DMS79 treated with DMSO at 0.1 percent for 48 hours (cell line): ENCODE measurements around the gene TMEM9.

ENCODE experiments used
- DNase-seq: peaks from one replicate; lab custom pipeline; 2025; lab: John Stamatoyannopoulos, UW

Gene TMEM9

GRCh38 chr1:201104141-201104540 lies 50.1 kb downstream of the TMEM9 start:
- no peak for DNase-seq

- no peak for DNase-seq
These were observed 50.6 kb downstream of the TMEM9 start for GRCh38 chr1:201103666-201104065.

DNA sequence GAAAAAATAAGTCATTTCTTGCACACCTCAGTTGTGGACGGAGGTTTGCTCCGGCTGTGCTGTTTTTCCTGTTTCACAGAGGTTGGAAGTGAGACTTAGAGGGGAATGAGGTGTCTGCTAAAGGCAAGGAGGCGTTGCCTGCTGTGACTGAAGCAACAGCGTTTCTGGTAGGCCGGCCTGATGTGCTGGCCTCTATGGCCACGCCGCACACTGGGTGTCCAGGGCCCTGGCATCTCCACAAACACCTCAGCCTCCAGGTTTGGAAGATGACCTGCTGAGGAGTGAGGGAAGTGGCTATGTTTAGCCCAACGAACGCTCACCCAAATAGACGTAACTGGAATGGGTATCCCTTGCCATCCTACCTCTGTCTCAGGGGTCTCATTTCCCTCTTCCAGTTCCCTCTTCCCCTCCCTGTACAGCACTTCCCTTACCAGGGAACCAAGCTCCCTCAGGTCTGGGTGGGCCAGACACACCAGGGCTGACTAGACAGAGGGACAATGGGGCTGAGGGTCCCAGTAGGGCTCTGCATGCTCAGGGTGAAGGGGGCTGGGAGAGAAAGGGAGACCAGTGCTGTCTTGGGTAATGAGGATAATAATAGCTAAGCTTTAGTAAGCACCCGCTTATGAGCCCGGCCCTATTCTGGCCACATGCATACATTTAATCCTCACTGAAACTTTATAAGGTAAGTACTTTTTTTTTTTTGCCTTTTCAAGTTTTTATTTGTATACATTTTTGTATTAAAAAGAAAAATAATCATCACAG lies 53.9 kb downstream of the TMEM9 start:
- no peak for DNase-seq

- no peak for DNase-seq
These were observed 55.1 kb downstream of the TMEM9 start for GRCh38 chr1:201098992-201099677.

GRCh38 chr1:201096977-201097856 lies 57.1 kb downstream of the TMEM9 start:
- DNase-seq: no peak

DNA sequence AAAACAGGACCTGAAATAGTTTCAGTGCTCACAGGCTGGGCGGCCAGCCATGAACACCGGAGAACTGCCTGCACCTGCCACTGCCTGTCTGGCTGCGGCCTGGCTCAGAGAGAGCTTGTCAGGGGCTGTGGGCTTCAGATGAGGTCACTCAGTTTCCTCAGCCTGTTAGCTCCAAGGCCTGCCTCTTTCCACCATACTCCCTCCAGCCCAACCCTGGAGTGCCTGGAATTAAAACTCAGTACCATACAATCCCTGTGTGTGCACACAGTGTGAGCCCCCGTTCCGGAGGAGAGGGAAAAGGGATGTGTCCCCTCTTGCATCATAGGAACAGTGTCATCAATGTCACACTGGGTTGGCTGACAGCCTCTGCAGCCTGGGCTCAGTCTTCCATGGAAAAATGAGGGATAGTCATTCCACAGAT lies 58.2 kb downstream of the TMEM9 start:
- peak; percentile 17 for DNase-seq

- DNase-seq: no peak
These were observed 58.7 kb downstream of the TMEM9 start for GRCh38 chr1:201095581-201095980.

DNA sequence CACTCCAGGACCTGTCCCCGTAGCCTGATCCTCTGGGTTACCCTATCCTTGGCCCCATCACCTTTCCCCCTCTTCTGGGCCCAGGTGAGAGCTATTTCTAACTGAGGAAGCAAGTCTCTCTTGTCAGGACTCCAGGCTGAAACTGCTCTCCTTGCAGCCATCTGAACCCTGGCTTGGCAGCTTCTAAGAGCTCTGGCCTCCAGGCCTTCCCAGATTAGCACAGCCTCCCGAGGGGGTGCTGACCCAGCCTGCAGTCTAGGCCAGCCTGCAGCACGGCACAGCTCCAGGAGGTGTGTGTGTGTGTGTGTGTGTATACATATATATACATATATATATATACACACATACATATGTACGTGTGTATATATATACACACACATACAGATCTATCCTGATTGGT lies 59.4 kb downstream of the TMEM9 start:
- no peak for DNase-seq

DNA sequence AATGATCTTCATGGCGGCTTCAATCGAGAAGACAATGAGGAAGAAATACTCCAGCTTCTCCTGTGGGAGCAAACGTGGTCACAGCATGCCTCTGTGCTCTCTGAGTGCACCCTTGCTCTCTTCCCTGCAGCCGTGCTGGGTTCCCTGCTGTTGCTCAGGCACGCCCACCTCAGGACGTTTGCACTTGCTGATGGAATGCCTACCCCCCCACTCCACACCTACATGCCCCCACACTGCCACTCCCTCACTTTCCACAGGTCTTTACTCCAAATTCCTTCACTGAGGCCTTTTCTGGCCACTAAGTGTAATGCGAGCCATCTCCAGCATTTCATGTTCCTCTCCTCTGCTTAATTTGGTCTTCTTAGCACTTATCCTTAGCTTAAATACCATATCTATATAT lies 60.3 kb downstream of the TMEM9 start:
- DNase-seq: no peak

- no peak for DNase-seq
These were observed 60.7 kb downstream of the TMEM9 start for GRCh38 chr1:201093561-201093960.

- no peak for DNase-seq
These were observed 61.5 kb downstream of the TMEM9 start for GRCh38 chr1:201092738-201093137.

GRCh38 chr1:201091256-201091655 lies 63.0 kb downstream of the TMEM9 start:
- DNase-seq: no peak

DNA sequence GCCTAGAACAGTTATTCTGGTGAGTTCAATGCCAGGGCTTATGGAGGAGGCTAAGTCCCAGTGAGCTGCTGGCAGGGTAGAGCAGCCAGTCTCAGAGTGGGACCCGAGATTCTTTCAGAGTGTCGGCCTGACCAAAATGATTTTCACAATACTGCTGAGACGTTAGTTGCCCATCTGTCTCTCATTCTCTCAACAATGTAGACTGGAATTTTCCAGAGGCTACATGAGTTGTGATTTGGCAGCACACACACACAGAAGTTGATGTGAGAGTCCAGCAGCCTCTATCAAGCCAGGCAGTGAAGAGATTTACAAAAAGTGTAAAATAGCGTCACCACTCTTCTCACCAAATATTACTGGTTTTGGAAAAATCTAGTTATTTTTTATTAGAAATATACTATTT lies 63.7 kb downstream of the TMEM9 start:
- DNase-seq: no peak

DNA sequence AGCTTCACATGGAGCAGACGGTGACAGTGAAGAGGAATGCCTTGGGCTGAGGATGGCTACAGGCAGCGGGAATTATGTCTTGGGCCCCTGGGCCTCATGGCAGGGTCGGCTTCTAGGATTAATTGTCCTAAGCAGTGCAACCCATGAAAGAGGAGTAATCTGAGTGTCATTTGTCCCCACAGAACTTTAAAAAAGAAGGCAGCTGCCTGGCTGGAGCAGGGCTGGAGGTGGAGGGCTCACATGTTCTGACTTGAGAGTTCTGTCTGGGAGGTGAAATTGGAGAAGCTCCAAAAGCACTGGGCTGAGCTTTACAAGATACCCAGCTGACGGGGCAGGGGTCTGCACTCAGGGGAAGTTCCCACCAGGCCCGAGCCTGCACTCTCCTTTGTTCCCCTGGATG lies 64.7 kb downstream of the TMEM9 start:
- peak; percentile 28 for DNase-seq

DNA sequence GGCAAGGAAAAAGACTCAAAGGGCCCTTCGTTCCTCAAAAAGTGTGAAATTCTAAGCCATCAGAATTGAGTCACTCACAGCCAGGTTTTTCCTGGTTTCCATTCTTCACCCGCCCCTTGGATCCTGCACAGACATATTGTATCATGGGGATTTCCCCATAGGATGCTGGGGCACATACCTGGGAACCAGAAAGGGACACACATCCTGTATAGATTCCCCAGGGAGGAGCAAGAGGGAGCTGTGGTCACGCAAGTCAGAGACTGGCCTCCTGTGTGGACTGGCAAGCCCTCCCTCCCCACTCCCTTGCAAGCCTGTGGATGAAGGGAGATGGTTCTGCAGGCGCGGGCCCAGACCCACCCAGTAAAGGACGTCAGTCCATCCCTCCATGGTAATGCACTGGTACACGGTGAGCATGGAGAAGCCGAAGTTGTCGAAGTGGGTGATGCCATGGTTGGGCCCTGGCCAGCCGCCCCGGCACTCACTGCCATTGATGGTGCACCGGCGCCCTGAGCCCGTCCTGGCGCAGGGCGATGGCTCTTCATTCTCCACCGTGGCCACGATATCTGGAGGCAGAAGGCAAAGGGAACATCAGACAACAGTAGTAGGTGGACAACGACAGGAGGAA lies 65.3 kb downstream of the TMEM9 start:
- DNase-seq: no peak

DNA sequence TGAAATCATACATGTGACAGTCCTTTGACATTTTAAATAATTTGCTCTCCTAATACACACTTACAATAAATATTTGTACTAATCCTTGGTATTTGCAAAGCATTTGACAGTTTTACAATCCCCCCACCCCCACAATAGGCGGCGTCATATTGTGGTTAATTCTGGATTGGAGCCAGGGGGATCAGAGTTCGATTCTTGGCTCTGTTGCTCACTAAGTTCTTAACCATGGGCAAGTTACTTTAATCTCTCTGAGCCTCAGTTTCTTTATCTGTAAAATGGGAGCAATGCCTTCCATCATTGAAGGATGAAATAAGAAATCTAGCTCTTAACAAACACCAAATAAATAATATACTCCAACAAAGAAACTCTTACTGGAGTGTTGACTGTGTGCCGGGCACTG lies 65.9 kb downstream of the TMEM9 start:
- no peak for DNase-seq

DNA sequence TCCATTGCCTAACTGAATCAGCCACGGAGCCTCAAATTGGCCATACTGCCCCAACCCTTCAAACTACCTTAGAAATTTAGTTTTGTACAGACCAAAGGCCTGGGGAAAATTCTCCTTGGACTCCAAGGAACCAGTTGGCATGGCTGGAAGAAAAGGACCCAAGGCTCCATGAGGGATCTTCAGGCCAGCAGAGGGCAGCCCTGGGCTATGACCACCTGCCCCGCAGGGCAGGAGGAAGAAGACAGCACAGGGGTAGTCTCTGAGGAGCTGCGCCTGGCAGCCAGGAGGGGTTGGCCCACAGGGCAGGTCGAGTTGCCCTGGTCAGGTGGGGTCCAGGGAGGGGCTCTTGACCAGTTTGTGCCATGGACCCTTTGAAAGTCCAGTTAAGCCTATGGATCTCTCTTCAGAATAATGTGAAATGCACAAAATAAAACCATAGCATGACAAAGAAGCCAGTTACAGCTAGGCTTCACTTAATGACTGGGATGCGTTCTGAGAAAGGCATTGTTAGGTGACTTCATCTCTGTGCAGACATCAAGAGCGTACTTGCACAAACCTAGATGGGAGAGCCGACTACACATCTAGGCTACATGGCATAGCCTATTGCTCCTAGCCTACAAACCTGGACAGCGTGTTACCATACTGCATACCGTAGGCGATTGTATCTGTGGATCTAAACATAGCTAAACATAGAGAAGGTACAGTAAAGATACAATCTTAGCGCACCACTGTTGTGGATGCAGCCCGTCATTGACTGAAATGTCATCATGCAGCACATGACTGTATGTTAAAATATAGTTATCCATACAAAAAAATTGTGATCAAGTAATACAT lies 68.2 kb downstream of the TMEM9 start:
- no peak for DNase-seq
